CD4-positive, alpha-beta T cell treated with Interleukin-4 for 1 hour (primary cell): ENCODE results near the gene RXRB.
"Not testable (repeated sequence)": the region's sequence is repeated elsewhere in the genome, so short reads cannot be mapped to it uniquely, and the experiment has no call there.

Source experiments
- DNase-seq, 2 donors: peaks; one replicate each; pipeline ENCODE4 v3.0.0-alpha.2; 2020 to 2022

Gene RXRB

DNA sequence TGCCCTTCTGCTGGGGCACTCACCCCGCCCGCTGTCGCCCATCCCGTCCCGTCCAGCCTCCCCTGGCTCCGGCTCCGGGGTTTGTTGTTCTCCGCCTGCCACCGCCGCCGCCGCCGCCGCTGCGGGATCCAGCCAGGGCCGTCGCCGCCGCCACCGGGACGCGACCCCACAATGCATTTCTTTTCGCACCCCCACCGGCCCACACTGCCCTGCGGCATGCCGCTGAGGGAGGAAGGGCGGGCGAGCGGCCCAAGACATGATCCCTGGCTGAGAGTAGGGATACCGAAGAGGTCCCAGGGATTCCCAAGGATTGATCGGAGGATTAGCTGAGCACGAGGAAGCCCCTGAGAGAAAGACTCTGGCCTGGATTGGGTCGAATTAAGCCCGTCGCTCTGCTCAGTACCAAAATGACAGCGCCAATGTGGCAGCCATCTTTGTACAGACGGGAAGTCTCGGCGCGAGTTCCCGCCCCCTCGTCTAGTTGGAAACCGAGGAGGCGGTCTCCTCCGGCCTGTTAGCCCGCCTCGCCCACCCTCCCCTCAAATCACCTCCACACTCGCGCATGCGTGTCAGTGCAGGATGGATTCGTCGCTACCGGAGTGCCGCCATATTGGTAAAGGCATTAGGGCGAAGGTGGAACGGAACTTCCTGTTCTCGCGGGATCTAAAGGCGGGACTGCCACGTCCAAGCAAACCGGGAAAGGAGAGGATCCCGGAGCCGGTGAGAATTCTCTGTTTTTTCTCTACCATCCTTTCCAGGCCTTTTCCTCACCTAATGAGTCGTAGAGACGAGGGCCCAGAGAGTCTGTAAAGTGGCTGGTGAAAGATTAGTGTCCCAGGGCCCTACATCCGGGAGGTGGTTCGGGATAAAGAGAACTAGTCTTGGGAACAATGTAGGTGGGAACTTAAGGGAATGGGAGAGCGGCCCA lies at the start of gene RXRB, which contains the start of gene SLC39A7:
RXRB (minus strand) TSS at position 447 of the 928 bp plus-strand sequence; CDS start at position 258, 189 bp downstream.
SLC39A7 (plus strand) TSS at position 649 of the 928 bp plus-strand sequence. CDS start 379 bp downstream, outside the sequence.
- peak; percentile 99 for DNase-seq

DNA sequence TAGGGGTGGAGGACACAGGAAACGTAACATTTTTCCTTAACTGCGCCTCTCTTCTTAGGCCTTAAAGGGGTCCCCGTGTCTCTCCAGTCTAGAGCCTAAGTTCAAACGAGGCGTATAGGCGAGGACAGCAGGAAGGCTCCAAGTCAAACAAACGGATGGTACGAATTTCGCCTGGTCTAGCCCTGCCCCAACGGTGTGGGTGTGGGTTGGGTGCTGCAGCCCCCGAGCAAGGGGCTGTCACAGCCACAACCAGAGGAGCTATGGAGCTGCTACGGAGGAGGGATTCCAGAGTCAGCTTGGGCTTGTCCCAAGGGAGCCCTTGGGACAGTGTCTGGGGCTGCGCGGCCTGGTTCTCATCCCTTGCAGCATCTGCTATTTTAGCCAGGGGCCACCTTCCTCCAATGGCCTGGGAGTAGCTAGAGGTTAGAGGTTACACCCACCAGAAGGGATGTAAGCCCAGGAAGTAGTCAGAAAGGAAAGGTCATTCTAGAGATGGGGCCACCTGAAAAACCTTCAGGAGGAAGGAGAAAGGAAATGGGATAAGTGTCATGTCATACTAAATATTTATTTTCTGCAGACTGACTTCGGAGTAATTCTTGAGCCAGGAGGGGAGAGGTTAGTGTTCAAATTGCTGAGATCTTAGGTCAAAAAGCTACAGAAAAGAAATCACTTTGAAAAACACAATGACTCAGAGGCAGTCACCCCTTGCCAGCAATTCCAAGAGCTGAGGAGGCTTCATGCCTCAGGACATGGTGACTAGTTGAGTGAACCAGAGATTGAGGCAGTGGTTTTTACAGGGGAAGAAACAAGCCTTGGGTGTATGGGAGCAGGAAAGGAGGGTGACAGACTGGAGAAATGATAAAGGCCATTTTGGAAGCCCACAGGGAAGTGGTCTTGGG lies 49.5 kb upstream of the RXRB start:
- no peak for DNase-seq

DNA sequence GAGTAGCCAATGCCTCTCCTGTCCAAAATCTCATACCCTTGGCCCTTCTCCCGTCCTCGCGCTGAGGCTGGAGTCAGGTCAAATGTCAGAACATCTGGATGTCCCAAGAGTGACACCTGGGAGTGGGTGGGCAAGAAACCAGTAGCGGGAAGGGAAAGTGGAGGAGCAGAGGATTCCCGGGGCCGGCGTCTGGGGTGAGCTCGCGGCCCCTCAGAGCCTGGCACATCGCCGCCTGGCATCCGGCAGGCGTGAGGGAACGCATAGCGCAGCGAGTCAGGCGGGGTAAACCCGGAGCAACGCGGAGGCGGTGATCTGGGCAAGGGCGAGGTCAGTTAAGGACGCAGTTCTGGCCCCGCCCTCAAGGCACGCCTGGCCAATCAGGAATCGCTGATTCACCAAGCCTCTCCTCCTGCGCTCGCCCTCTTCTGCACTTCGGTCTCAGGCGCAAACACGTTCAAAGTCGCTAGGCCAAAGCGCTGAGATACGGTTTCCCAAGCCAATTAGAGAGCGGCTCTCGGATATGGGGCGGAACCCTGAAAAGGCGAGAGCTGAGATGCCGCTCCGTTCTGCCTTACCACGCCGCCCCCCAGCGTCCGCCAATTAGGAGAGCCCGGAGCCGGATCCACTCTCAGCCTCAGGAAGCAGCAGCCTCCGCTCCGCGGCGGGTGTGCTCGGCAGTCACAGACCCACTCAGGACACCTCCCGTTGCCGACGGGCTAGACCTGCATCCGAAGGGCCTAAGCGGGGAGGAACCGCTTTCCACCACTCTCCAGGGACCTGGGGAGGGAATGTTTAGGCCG lies 48.7 kb upstream of the RXRB start:
- peak; percentile 99 for DNase-seq

DNA sequence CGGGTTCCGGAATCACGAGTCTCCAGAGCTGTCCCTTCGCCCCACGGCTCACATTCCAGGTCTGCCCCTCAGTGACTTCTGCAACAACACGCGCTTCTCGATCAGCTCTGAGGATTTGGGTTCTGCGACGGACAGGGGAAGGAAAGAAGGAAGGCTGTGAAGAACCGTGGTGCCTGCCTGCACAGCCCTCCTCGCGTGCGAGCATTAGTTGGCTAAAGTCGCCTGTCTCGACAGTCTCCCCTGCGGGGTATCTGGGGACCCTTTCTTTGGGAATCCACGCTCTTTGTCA lies 48.1 kb upstream of the RXRB start:
- no peak for DNase-seq

DNA sequence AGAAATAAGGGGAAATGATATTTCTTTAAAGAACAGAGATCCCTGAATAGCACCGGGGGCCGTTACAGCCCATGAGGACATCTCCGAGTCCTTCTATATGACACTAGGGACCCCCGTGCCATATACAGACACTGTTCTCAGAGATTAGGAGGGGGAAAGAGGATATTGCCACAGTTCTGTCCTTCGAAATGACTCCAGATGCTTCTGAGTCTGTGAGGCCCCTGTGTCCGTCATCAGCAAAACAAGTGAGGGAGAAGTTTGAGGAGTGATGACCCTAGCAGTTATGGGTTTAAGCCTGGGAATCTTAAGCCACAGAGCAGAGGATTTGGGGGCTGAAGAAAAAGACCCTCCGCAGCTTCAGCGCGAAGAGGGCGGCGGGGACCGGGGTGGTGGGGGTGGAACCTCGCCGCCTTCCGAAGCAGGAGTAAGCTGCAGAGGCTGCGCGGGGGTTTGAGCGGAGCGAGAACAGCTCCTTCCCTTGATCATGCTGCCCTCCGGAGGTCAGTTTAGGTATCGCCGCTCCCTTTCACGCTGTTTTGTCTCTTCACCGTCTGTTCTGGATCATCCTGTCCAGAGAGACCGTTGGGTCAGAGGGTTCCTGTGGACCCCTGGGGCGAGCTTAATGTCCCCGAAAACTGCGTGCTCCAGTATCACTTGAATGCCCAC lies 47.6 kb upstream of the RXRB start:
- DNase-seq: peak; percentile 91

DNA sequence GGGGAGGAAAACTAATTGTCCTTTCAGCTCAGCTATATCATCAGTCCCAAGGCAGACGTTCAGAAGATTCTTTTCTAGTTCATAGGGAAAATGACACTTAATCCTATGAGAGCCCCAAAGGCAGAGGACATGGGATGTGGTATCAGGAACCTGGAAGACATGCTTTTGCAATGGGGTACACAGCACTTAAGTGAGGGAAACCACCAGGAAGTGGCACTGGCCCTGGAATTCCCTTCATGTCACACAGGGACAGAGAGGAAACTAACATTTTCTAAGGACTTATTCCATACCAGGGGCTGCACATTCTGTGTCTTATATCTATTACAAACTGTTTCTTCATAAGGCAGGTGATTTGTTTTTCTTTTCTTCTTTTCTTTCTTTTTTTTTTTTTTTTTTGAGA lies 43.0 kb upstream of the RXRB start:
- no peak for DNase-seq

DNA sequence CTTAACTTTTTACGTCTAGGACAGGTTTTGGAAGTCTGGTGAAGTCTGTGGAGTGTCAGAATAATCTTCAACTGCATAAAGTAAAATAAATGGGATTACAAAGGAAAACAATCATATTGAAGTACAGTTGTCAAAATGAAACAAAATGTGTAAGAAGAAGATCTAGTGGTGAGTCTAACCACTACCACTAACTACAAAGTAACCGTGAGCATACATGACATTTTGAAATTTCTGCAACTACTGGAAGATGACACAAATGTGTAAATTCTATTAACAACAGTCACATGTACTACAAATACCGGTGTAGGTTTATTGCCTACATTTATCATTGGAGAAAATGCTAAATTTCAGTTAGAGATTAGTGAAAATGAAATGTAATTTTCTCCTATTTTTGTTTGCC lies 41.5 kb upstream of the RXRB start:
- no peak for DNase-seq

DNA sequence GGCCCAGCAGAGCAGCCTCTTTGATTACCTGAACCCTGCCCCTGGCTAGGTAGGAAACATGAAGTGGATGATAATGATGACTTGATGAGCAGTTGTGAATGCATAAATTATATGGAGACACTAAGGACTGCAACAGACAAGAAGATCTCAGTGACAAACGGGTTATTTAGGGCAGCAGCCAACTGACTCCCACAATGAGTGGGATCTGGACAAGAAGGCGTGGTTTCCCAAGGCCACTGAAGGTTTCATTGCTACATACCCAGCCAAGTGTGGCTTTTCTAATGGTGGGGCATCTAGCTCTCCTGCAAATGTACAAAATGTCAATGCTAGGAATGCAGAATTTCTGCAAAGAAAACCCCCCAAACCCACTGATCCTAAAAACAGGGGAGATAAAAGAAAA lies 37.3 kb upstream of the RXRB start:
- DNase-seq: no peak

DNA sequence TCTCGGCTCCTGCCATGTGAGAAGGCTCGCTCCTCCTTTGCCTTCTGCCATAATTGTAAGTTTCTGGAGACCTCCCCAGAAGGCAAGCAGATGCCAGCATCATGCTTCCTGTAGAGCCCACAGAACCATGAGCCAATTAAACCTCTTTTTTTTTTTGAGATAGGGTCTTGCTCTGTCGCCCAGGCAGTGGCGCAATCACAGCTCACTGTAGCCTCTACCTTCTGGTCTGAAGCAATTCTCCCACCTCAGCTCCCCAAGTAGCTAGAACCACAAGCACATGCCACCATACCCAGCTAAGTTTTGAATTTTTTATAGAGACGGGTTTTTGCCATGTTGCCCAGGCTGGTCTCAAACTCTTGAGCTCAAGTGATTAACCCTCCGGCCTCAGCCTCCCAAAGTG lies 36.4 kb upstream of the RXRB start:
- no peak for DNase-seq

DNA sequence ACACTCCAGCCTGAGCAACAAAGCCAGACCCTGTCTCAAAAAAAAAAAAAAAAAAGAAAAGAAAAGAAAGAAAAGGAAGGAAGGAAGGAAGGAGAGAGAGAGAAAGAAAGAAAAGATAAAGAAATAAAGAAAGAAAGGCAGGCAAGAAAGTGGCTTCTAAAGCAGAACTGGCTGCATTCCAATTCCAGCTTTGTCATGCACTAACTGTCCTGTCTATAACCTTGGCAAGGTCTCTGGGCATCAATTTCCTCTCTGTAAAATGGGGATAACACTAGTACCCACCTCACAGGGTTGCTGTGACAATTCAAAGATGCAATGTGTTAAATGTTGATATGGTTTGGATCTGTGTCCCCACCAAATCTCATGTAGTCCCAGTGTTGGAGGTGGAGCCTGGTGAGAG lies 35.9 kb upstream of the RXRB start:
- DNase-seq: no peak

DNA sequence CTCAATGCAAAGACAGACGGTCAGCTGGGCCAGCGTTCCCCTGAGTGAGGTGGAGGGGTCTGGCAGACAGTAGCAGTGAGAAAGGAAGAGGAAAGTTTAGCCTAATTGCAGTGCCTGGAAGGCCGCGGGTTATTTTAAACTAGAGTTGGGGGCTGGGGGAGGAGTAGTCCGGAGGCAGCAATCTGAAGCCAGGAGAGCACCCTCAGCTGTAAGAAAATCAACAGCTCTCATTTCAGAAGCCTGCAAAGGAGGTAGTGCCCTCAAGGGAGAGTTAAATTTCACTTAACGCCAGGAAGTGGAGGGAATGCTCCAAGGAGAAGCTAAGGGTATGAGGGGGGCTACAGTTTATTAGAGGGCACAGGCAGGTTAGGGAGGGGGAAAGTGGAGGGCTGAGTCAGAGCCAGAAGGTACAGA lies 34.8 kb upstream of the RXRB start:
- no peak for DNase-seq

DNA sequence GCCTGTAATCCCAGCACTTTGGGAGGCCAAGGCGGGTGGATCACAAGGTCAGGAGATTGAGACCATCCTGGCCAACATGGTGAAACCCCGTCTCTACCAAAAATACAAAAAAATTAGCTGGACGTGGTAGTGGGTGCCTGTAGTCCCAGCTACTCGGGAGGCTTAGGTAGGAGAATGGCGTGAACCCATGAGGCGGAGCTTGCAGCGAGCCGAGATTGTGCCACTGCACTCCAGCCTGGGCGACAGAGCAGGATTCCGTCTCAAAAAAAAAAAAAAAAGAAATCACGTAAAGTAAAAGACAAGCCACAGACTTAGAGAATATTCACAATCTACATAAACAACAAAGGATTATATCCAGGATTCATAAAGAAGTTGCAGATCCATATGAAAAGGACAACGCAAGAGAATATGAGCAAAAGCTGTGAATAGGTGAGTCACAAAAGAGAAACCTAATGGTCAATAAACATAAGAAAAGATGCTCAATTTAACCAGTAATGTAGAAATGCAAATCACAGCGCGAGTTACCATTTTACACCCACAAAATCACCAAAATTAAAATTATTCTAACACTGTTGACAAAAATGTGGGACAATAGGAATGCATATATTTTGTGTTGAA lies 26.1 kb upstream of the RXRB start:
- DNase-seq: not testable (repeated sequence)

DNA sequence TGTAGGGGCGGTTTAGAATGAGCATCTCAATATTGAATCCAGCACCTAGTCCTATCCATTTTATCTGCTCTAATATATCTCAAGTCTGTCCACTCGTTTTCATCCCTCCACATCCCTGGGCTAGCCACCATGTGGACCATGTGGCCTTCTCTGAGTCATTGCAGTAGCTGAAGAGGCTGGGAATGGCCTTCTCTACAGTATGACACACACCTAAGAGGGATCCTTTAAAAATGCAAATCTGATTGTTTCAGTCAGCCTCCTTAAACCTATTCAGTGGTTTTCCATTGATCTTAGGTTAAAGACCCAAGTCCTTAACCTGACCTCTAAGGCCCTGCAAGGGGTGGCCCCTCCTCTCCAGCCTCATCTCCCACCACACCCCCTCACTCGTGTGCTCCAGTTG lies 17.2 kb upstream of the RXRB start:
- no peak for DNase-seq

DNA sequence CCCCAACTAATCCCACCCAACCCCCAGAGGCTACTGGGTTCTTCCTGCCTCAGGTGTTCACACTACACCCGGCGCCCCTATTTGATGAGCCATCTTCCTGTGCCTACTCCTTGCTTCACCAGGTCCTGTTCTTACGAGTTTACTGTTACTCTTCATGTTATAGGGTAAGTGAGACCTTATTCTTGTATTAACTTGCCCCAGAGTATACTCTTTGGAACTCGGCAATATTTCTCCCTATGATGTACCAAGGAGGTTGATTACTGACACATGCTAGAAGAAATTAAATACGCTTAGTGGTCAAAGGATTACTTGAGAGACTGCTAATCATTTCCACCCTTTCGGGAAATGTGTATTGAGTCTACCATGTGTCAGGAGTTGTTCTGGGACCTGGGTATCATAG lies 16.8 kb upstream of the RXRB start:
- no peak for DNase-seq

DNA sequence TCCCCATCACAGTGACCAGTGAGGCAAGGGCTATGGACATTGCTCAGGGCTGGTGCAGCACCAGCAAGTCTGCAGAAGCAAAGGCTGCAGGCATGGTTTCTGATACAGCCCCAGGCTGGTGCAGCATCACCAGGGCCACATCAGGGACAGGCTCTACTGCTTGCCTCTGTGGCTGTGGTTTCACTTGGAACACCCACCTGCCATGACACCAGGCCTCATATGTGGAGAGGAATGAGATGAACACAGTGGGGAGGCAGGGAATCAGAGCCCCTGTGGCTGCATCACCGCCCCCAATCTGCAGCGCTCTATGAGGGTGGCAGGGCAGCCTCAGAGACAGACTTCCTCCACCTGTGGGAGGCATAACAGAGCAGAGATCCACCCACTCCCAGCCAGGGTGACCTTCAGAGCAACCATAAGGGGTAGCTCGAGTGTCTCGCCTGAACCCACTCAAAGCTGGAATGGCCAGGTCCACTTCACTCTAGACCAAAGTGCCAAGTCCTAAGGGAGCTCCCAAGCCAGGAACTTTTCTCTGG lies 15.7 kb upstream of the RXRB start:
- no peak for DNase-seq

DNA sequence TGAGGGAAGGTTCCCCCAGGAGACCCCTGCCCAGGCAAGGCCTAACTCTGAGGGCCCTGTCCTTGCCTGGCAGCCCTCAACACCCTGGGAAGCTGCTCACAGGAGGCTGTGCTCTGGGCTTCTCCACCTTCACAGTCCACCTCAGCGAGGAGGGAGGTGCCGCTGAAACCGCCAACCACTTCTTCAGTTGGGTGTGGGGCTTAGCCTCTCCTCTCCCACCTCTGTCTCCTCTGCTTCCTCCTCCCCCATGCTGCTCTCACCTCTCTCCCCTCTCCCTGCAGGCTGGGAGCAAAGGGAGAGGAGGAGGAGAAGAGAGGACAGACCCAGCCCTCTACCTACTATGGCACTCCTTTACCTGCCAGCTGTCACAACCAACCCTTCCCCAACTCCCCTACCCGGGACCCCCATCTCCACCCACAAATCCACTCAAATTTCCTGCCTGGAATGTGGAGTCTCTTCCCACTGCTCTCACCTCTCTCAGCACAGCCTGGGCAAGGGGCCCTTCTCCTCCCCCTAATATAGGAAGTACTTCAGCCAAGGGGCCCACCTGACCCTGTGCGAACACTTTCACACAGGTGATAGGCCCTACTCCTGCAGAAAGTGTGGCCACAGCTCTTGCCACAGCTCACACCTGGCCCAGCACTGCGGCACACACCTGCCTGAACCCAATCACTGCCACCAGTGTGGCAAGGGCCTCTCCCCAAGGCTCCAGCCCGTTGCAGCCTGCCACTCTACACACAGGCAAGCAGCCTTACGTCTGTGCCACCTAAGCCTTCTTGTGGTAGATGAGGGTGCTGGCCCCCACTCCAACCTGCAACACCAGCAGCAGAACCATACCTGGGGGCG lies 15.0 kb upstream of the RXRB start:
- no peak for DNase-seq

DNA sequence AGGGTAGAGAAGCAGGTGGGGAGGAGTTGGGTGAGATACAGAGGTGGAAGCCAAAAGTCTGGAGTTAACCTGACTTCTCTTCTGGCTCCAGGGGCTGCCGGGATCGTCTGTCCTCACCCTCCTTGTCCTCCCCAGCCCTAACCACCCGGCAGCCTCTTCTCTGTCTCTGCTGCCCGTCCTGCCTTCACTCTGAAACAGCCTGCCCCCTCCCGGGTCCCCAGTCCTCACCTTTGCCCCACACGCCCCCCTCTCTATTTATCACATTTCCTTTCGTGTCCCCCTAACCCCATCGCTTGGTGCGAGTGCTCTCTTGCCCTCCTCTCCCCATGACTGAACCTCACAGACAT lies 13.5 kb upstream of the RXRB start:
- DNase-seq: no peak

DNA sequence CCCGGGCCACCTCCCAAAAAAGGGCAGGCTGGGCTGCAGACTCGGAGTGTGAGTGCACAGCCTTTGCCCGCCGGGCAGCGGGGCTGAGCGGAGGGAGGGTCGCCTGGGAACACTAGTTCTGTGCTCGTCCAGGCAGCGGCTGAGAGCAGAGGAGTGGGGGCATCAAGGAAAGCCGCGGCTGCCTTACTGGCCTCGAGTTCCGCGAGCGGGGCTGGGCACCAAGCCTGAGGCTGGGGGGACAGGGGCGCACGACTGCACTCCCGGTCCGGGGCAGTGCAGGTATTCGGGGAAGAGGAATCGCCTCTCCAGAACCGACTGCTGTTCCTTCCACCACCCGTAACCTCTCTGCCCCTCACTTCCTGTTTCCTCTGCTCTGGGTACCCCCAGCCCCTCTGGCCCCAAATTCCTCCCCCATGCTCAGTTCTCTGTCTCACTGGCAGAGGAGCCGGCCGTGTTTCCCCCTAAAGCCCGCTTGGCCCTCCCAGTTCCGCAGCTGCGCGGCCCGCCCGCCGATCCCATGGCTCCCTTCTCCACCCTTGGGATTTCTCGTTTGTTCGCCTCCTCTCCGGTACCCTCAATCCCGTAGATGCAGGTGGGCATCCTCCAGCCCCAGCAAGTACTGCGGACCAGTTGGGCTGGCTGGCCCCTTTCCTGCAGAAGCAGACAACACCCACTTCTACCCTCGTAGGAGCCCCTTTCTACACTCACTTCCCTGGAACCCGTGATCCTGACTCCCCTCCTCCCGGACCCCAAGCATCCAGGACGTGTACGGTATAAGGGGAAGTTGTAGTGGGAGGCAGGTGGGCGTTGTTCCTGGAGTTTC lies 12.9 kb upstream of the RXRB start:
- no peak for DNase-seq

DNA sequence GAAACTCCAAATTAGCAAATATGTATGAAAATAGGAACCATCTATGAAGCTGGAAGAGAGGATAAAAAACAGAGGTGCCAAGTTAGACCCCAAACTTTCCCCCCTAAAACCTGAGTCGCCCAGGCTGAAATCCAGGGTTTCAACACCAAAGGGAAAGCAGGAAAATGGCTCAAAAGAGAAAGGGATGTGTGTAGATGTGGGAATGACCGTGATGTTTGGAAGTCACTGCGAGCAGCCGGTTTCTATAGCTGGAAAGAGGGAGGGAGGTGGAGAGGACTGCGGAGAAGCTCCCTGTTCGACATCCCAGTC lies 12.3 kb upstream of the RXRB start:
- no peak for DNase-seq
